Hindlimb muscle (tissue), 1 donor: ENCODE results near the gene GIGYF2. TPM values are rescaled to one million over a fixed set of nuclear protein-coding genes. Genes with fewer than 3 reads are reported as not detected.
"Not testable (repeated sequence)": the region's sequence is repeated elsewhere in the genome, so short reads cannot be mapped to it uniquely, and the experiment has no call there.

Experiments
- DNase-seq: peaks from one replicate; pipeline ENCODE4 v3.0.0-alpha.2; 2013
- polyA plus RNA-seq: library from polyadenylated mRNA; unstranded; fragments of 120-200 nt; gene quantifications from one replicate; pipeline ENCODE4 v1.2.1, GENCODE V29; 2013; ENCODE audit not compliant: insufficient read length

GIGYF2 gene
- polyA plus RNA-seq, 1 donor: 41.3 TPM

DNA sequence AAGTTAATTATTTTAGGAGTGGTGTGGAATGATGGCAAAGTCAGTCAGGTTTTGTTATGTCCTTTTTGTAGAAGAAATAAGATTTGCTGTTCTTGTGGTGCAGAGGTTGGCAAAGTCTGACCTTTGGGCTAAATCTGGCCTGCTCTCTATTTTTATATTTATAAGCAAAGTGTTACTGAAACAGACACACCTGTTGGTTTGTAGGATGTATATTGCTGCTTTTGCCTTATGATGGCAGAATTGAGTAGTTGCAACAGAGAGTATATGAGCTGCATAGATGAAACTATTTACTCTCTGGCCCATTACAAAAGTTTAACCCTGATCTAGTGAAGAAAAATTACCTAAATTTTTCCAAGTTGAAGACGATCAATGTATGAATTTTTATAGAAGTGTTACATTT, 113.3 kb downstream of the GIGYF2 start:
- no peak for DNase-seq

DNA sequence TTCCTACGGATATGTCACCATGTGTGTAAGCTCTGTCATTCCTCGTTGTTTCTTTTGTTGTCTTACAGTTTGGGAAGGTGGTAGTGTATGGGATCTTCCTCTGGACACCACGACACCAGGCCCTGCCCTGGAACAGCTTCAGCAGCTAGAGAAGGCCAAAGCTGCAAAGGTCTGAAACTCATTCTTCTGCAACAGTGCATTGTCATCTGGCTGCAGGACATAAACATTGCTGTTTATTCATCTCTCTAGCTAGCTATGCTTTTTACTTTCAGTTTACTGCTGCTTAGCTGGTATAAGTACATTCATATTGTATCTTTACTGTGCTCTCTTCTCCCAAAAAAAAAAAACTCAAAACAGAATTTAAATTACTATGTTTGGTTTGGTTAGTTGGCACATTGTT, 118.4 kb downstream of the GIGYF2 start:
- DNase-seq: no peak

DNA sequence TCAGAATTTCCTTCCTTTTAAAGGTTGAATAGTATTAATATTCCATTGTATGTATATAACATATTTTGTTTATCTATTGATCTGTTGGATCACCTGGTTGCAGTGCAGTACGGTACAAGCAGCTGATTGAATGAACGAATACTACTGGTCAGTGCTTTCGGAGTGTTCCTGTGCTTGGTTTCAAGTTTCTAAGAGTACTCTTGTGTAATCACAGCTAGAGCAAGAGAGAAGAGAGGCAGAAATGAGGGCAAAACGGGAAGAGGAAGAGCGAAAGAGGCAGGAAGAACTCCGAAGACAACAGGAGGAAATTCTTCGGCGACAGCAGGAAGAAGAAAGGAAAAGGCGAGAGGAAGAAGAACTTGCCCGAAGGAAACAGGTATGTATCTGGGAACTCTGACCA, 119.5 kb downstream of the GIGYF2 start:
- DNase-seq: no peak

DNA sequence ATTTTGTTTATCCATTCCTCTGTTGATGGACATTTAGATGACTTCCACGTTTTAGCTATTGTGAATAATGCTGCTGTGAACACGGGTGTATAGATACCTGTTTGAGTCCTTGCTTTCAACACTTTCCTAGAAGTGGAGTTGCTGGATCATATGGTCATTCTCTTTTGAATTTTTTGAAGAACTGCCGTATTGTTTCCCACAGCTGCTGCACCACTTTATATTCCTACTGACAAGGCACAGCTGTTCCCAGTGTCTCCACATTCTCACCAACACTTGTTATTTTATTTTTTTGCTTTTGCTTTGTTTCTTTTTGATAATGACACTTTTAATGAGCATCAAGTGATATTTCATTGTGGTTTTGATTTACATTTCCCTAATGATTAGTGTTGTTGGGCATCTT, 120.6 kb downstream of the GIGYF2 start:
- DNase-seq: no peak

DNA sequence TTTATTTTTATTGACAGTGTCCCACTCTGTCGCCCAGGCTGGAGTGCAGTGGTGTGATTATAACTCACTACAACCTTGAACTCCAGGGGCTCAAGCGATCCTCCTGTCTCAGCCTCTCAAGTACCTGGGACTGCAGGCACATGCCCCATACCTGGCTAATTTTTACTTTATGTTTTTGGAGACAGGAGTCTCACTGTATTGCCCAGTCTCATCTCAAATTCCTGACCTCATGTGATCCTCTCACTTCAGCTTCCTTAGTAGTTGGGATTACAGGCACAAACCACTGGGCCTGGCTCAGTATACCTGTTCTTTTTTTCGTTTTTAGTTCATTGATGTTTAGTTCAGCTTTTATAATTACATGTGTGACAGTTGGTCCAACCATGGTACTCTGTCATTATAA, 132.9 kb downstream of the GIGYF2 start:
- no peak for DNase-seq

DNA sequence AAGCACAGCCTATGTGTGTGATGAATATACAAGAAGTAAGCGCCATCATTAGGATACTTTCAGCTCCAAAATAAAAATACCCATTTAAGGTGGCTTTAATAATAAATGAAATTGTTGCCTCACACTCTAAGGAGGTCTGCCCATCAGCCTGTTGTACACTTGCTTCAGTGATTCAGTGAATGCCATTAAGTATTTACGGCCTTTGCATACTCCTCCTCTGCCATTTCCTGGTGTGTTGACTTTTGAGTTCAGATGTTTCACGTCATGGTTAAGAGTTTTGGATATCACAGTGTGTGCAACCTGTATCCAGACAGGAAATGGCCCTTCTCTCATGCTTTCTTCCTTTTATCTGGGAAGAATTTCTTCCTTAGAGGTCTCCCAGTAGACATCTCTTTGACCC, 134.4 kb downstream of the GIGYF2 start:
- no peak for DNase-seq

DNA sequence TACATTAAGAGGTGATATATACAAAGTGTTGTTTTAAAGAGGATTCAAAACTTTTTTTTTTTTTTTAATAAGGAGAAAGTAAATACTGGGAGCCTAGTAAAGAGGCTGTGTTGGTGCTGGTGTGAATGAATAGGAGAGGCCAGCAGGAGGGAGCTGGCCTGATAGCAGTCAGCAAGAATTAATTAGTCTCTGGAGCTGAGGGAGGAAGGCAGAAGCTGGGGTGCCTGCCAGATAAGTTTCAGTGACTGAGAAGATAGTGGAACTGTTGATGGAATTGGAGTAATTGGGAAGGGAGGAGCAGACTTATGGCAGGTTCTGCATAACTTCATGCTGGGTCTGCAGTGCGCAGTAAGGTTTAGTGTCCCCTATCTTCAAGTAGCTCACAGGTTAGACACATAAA, 136.7 kb downstream of the GIGYF2 start:
- DNase-seq: no peak

DNA sequence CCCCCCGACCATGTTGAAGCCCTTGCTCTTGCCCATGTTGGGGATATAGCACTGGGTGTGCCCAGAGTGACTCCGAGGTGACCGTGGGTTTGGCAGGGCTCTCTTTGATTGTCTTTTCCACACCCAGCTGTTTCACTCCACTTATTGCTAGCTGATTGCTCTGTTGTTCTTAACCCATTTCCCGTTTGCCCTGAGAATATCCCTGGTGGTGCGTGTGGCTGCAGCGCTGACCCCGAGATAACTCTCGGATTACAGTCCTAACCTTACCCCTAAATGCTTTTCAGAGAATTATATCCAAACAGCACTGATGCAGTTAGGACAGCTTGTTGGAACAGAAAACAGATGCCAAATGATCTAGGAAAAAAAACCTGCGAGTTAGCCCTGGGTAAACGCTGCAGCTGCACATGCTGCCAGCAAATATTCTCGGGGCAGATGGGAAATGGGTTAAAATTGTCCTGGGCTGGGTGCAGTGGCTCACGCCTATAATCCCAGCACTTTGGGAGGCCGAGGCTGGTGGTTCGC, 138.6 kb downstream of the GIGYF2 start:
- DNase-seq: no peak

DNA sequence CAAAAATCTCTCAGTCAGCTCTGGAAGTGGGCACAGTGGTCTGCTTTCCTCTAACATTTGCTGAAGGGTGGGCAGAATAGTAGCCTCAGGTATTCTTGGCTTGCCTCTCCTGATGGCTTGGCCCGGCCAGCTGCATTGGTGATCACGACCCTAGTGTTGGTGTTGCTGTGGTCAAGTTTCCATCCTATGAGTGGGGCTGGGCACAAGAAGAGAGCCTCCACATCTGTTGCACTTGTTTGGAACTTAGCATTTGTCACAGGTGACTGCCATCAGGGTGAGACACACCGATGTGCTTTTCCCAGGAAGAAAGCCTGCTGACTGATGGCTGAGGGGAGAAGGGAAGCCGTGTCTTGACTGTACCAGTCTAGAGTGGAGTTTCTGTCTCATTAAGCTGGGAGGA, 139.8 kb downstream of the GIGYF2 start:
- no peak for DNase-seq

DNA sequence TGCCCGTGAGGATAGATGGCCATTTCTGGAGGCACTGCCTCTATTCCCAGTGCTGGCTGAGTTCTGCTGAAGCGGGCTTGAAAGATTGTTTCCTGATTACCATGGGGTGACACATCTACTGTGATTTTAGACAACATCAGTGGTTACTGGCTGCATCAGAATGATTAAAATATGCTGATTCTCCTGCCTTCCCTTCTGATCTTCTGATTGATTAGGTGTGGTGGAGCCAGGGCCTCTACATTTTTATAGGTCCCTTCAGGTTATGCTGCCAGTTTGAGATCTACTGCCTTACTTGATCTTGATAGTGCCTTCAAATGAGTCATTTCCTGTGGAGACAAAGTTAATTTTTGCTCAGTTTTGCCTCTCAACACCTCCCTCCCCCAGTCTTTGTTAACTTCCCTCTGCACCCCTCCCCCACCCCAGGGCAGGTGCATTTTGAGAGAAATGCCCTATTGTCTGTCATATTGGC, 141.3 kb downstream of the GIGYF2 start:
- DNase-seq: no peak

DNA sequence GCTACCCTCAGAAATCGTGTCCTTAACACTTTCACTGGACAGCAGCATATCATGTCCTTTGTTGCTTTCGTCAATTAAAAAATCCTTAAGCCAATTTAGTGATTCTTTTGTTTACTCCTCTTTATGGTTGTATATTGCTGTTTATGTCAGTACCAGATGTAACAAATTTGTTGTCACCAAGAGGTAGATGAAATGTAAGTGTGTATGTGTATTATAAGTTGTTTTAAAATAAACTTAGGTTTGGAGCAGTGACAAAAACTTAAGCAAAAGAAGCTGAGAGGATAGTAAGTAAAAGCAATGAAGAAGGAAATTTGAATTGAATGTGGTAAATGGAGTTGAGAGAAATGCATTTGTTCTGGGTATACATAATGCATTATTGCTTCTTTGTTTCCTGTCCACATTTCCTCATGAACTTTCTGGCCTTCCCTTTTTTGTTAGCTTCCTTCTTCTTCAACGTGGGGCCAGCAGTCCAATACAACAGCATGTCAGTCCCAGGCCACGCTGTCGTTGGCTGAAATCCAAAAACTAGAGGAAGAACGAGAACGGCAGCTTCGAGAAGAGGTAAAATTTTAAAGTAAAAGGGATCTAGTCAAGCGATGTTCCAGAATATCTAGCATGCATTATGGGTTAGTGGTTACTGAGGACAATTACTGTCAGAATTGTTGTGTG, 142.4 kb downstream of the GIGYF2 start:
- DNase-seq: peak; percentile 45

DNA sequence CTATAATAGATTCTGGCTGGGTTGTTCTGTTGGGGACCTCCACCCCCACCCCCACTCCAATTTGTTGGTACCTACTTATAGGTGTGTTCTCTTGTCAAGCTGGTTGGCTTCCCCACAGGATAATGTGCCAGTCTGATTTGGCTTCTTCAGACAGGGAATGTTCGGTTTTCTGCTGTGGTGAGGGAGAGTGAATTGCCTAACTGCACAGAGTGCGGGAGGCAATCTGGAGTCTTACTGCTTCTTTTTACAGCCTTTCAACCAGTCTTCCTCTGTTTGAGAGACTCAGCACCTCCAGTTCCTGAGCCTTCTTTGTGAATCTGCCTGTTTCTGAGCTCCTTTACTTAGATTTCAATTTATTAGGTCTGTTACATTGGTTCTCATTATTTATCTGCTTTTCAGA, 145.6 kb downstream of the GIGYF2 start:
- DNase-seq: no peak

DNA sequence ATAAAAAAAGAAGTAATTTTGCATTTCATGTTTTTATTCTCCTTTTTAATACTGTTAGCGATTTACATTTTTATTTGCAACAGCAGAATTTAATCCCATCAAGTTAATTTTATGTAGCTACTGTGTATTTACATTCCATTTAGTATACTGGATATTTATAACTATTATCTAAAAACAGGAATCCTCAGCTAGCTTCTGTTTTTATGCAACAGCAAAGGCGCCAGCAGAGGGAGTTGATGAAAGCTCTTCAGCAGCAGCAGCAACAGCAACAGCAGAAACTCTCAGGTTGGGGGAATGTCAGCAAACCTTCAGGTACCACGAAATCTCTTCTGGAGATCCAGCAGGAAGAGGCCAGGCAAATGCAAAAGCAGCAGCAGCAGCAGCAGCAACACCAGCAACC, 146.7 kb downstream of the GIGYF2 start:
- no peak for DNase-seq

DNA sequence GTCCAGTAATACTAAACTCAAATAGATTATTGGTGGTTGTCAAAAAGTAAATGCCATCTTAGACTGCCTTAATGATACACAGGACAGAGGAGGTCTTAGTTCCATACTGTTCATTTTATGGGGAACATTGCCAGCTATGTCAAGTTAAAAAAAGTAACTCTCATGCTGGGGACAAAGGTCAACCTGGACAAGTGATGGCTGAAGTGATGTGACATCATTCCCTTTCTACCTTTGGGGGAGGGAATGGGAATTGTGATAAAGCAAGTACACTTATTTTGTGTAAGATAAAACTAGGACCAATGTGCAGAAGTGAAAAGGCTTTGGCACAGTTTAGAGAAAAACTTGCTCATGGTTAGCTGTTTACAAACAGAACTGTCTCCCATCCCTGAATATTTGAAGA, 148.9 kb downstream of the GIGYF2 start:
- no peak for DNase-seq

DNA sequence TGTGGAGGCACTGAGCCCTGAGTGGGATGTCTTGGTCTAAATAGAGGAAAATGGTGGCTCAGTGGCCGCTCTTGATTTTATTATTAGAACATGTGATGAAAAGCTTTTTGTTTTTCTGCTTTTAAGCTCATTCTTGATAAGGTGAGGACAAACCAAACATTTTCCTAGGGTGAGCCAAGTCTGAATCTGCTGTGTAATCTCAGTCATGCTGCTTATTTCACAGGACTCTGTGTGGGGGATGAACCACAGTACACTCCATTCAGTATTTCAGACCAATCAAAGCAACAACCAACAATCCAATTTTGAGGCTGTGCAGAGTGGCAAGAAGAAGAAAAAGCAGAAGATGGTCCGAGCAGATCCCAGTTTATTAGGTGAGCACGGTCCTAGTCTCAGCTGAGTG, 152.9 kb downstream of the GIGYF2 start:
- DNase-seq: no peak

DNA sequence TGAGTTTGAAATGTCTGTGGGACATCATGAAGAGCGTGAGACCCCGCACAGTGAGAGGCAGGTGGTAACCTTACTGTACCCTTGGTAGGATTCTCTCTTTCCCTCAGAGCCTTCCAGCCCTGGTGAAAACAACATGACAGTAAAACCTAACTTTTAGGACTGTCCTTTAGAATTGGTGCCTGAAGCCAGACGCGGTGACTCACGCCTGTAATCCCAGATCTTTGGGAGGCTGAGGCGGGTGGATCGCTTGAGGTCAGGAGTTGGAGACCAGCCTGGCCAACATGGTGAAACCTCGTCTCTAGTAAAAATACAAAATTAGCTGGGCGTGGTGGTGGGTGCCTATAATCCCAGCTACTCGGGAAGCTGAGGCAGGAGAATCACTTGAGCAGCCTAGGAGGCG, 154.9 kb downstream of the GIGYF2 start:
- not testable (repeated sequence) for DNase-seq

DNA sequence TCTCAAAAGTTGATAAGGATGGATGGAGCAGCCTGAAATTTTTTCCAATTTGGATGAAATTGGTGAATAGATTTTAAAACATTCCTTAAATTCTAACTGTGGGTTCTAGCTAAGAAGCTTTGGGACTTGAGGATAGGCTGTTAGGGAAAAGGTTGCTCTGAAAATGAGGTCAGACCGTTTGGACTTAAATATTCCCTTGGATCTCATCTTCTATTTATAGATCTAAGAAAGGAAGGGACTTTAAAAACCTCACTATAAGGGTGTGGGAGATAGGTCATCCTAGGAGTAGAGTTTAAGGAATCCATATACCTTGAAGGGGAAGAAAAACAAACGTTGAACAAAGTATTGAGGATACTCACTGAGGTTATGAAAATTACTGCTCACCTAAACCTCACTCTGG, 155.5 kb downstream of the GIGYF2 start:
- no peak for DNase-seq

DNA sequence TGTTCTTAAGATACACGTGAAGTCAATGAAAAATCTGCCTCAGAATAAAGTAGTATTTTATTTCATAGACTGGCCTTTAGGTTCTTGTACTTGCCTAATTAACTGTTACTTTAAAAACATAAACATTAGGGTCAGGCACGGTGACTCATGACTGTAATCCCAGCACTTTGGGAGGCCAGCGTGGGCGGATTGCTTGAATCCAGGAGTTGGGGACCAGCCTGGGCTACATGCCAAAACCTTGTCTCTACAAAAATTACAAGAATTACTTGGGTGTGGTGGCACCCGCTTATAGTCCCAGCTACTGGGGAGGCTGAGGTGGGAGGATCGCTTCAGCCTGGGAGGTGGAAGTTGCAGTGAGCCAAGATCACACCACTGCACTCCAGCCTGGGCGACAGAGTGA, 157.0 kb downstream of the GIGYF2 start:
- DNase-seq: no peak

DNA sequence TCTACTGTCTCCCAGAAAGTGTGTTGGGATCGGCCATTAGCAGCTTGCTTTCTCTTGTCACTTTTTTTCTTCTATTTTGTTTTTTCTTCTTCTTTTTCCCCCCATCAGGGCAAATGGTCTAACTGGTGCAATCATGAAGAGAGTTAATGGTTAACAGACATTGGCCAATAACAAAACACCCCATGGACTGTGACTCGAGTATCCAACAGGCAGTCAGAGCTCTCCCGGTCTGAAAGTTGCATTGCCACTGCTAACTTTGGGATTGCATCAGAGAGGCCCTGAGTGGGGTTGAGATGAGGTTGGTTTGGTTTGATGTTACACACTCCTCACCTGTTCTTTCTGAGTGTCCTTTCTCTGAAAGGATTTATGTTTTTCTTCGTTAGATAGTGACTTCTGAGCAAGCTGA, 160.0 kb downstream of the GIGYF2 start:
- no peak for DNase-seq

DNA sequence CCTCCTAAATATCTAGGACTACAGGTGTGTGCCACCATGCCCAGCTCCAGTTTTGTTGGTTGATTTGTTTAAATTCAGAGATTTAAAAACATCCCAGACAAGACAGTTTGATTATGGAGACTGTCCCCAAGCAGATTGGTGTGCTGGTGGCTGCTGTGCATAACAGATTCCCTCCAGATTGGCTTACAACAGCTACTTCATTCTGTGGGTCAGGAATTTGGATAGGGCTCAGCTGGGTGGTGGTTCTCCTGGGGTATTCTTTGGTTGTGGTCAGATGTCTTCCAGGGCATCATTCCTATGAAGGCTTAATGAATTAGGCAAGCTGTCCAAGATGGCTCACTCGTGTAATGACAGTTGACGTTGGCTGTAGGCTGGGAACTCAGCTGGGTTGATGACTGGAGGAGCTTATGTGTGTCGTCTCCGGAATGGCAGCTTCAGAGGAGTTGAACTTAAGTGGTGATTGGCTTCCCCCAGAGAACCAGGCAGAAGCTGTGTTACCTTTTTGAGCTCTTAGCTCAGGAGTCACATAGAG, 162.3 kb downstream of the GIGYF2 start:
- no peak for DNase-seq

DNA sequence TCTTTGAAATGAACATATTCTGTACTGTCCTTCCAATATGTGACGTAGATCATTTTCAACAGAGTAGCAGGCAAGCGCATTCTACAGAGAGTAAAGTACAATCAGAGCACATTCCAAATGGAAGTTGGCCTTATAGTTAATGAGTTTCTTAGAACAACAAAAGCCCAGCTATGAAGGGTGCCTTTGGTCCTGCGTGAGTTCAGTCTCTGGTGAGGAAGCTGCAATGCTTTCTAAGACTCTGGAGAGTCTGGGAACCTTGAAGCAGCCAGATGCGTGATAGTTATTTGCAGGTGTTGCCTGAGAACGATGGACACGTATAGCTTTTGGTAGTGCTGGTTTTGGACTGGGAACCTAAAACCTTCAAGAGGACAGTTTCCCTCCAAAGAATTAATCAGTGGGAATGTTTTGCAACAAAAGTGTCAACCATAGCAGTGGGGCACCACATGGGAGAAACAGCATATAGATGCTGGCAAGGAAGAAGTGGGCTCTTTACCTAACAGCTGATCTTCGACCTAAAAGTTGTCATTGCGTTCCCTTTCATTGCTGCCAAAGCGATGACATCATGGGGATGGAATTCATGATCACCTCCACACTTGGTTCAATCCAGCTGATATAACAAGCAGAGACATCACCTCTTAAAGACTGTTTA, 163.6 kb downstream of the GIGYF2 start:
- no peak for DNase-seq

DNA sequence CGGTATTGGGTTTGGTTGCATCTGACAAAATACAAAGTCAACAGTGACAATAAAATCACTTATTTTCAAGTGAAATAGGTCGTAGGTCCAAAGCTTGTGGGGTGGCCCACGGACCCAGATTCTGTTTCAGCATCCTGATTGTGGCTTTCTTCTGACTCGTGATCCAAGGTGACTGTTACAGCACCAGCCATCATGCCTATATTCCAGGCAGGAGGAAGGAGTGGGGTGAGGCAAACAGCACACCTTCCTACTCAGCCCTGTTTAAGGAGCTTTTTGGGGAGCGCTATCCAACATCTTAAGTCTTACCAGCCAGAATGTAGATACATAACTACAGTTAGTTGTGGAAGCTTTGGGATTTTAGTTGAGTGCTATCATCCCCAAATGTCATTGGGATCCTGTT, 164.2 kb downstream of the GIGYF2 start:
- DNase-seq: no peak

DNA sequence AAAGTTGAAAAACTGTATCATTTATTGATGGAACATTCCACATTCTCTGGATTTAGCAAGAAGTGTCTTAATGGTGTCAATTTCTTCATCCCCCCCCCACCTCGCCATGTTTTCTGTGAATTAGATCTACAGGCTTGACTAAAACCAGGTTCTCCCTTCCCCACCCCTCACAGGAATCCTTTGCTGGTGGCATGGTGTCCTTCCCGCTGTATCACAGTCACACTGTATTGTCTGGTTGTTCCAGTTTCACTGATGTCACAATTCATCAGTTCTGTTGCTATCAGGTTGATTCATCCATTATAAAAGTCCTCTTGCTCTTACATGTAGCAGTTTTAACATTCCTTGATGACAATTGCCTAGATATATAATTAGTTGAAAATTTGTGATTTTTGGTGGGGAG, 166.9 kb downstream of the GIGYF2 start:
- DNase-seq: no peak

DNA sequence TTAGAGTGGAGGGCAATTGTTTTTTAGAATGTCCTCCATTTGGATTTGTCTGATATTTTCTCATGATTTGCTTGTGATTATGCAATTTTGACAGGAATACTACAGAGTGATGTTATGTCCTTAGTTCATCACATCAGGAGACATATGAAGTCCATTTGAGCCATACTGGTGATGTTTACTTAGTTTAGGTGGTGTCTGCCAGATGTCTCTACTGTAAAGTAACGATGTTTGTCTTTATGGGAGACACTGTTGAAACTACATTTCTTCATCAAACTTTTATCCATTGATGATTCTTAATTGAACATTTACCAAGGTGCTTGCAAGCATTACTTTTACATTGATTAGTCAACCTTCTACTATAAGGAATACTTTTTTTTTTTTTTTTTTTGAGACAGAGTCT, 168.0 kb downstream of the GIGYF2 start:
- no peak for DNase-seq
